OCI-LY3 (cell line): ENCODE data around the gene FITM1.

ENCODE experiments used
- EZH2phosphoT487 ChIP-seq: fragments of 200-600 bp; shearing (Covaris generic); IDR thresholded peaks from 2 replicates; pipeline ENCODE4 v1.6.1; 2018; ENCODE audit warnings: antibody characterized with exemption, mixed run types, low read depth
- TF ChIP-seq, protein P1 (sequence below): fragments of 200-600, 300-600 bp; sonication (generic); IDR thresholded peaks from 2 replicates; pipeline ENCODE4 v1.5.1; 2014; ENCODE audit warnings: antibody characterized with exemption, low read length, low read depth

GRCh38 chr14:24181371-24182077 lies 51.1 kb downstream of the FITM1 start:
- TF ChIP-seq, protein P1, sequence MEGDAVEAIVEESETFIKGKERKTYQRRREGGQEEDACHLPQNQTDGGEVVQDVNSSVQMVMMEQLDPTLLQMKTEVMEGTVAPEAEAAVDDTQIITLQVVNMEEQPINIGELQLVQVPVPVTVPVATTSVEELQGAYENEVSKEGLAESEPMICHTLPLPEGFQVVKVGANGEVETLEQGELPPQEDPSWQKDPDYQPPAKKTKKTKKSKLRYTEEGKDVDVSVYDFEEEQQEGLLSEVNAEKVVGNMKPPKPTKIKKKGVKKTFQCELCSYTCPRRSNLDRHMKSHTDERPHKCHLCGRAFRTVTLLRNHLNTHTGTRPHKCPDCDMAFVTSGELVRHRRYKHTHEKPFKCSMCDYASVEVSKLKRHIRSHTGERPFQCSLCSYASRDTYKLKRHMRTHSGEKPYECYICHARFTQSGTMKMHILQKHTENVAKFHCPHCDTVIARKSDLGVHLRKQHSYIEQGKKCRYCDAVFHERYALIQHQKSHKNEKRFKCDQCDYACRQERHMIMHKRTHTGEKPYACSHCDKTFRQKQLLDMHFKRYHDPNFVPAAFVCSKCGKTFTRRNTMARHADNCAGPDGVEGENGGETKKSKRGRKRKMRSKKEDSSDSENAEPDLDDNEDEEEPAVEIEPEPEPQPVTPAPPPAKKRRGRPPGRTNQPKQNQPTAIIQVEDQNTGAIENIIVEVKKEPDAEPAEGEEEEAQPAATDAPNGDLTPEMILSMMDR = no peak
- no peak for TF ChIP-seq EZH2phosphoT487
